Measurements from ENCODE around the gene GMFB.

Gene GMFB

GRCh38 chr14:54490445-54491175 lies 1.8 kb upstream of the GMFB start:
- DNase-seq (ENCODE audit: low read depth), result no peak

- no peak for DNase-seq (ENCODE audit: low read depth)
These were observed 1.1 kb upstream of the GMFB start for GRCh38 chr14:54489731-54490444.

GRCh38 chr14:54489318-54489683 lies 521 bp upstream of the GMFB start:
- no peak for DNase-seq (ENCODE audit: low read depth)

GRCh38 chr14:54488318-54488645 lies 498 bp downstream of the GMFB start:
- DNase-seq (ENCODE audit: low read depth), result no peak

GRCh38 chr14:54487771-54488170 lies 1.0 kb downstream of the GMFB start:
- no peak for DNase-seq (ENCODE audit: low read depth)

- no peak for DNase-seq (ENCODE audit: low read depth)
These were observed 2.1 kb downstream of the GMFB start for GRCh38 chr14:54486685-54487084.

- no peak for DNase-seq (ENCODE audit: low read depth)
These were observed 4.9 kb downstream of the GMFB start for GRCh38 chr14:54483846-54484245.

GRCh38 chr14:54483073-54483745 lies 5.6 kb downstream of the GMFB start:
- DNase-seq (ENCODE audit: low read depth), result no peak

GRCh38 chr14:54481695-54482094 lies 7.1 kb downstream of the GMFB start:
- no peak for DNase-seq (ENCODE audit: low read depth)

- no peak for DNase-seq (ENCODE audit: low read depth)
These were observed 7.8 kb downstream of the GMFB start for GRCh38 chr14:54480830-54481562.

- no peak for DNase-seq (ENCODE audit: low read depth)
These were observed 10.1 kb downstream of the GMFB start for GRCh38 chr14:54478636-54479215.

GRCh38 chr14:54475911-54476310 lies 12.9 kb downstream of the GMFB start:
- DNase-seq (ENCODE audit: low read depth), result no peak

GRCh38 chr14:54475187-54475899 lies 13.4 kb downstream of the GMFB start:
- no peak for DNase-seq (ENCODE audit: low read depth)

GRCh38 chr14:54474232-54474793 lies 14.5 kb downstream of the GMFB start:
- no peak for DNase-seq (ENCODE audit: low read depth)

- DNase-seq (ENCODE audit: low read depth), result no peak
These were observed 16.5 kb downstream of the GMFB start for GRCh38 chr14:54472315-54472714.

- DNase-seq (ENCODE audit: low read depth), result no peak
These were observed 17.1 kb downstream of the GMFB start for GRCh38 chr14:54471641-54472040.

GRCh38 chr14:54470701-54471100 lies 18.1 kb downstream of the GMFB start:
- DNase-seq (ENCODE audit: low read depth), result no peak

- DNase-seq (ENCODE audit: low read depth), result no peak
These were observed 21.5 kb downstream of the GMFB start for GRCh38 chr14:54467280-54467679.

- no peak for DNase-seq (ENCODE audit: low read depth)
These were observed 23.1 kb downstream of the GMFB start for GRCh38 chr14:54465654-54466053.

GRCh38 chr14:54462048-54462447 lies 26.7 kb downstream of the GMFB start:
- DNase-seq (ENCODE audit: low read depth), result no peak

GRCh38 chr14:54459106-54459505 lies 29.7 kb downstream of the GMFB start:
- no peak for DNase-seq (ENCODE audit: low read depth)
